ENCODE results near the gene TBPL2.
"Not testable (repeated sequence)": the region's sequence is repeated elsewhere in the genome, so short reads cannot be mapped to it uniquely, and the experiment has no call there.

Gene TBPL2

GRCh38 chr14:55399852-55400251 is 40.6 kb downstream of the TBPL2 start:
- no peak for DNase-seq

- DNase-seq = no peak
Measured at GRCh38 chr14:55399183-55399582, 41.2 kb downstream of the TBPL2 start.

- no peak for DNase-seq
Measured at GRCh38 chr14:55398679-55399078, 41.7 kb downstream of the TBPL2 start.

- DNase-seq = no peak
Measured at GRCh38 chr14:55389330-55389729, 51.1 kb downstream of the TBPL2 start.

- DNase-seq = no peak
Measured at GRCh38 chr14:55388160-55388559, 52.3 kb downstream of the TBPL2 start.

- DNase-seq = no peak
Measured at GRCh38 chr14:55387121-55387520, 53.3 kb downstream of the TBPL2 start.

GRCh38 chr14:55386037-55386808 is 54.2 kb downstream of the TBPL2 start:
- DNase-seq = peak; percentile 4

GRCh38 chr14:55384536-55384935 is 55.9 kb downstream of the TBPL2 start:
- no peak for DNase-seq

GRCh38 chr14:55383541-55384140 is 56.8 kb downstream of the TBPL2 start:
- DNase-seq = no peak

GRCh38 chr14:55383056-55383466 is 57.4 kb downstream of the TBPL2 start:
- not testable (repeated sequence) for DNase-seq

- no peak for DNase-seq
Measured at GRCh38 chr14:55382483-55382882, 57.9 kb downstream of the TBPL2 start.

GRCh38 chr14:55381561-55381960 is 58.9 kb downstream of the TBPL2 start:
- no peak for DNase-seq

- DNase-seq = no peak
Measured at GRCh38 chr14:55381040-55381439, 59.4 kb downstream of the TBPL2 start.

GRCh38 chr14:55377236-55377635 is 63.2 kb downstream of the TBPL2 start:
- DNase-seq = no peak

- DNase-seq = no peak
Measured at GRCh38 chr14:55374771-55375170, 65.6 kb downstream of the TBPL2 start.

GRCh38 chr14:55373784-55374705 is 66.4 kb downstream of the TBPL2 start:
- peak; percentile 82 for DNase-seq

- DNase-seq = no peak
Measured at GRCh38 chr14:55372825-55373224, 67.6 kb downstream of the TBPL2 start.

- no peak for DNase-seq
Measured at GRCh38 chr14:55372423-55372822, 68.0 kb downstream of the TBPL2 start.

- no peak for DNase-seq
Measured at GRCh38 chr14:55370883-55371455, 69.4 kb downstream of the TBPL2 start.

- no peak for DNase-seq
Measured at GRCh38 chr14:55366271-55366670, 74.1 kb downstream of the TBPL2 start.
